DMS 273 (cell line): ENCODE measurements around the gene TCF4.

Source experiments
- DNase-seq: peaks from one replicate; lab custom pipeline; 2025; ENCODE audit not compliant: unreplicated experiment; lab: John Stamatoyannopoulos, UW

The TCF4 gene

GRCh38 chr18:55547705-55548056, 40.3 kb downstream of the TCF4 start:
- DNase-seq = no peak

GRCh38 chr18:55546851-55547704, 40.9 kb downstream of the TCF4 start:
- no peak for DNase-seq

- DNase-seq = no peak
Measured at GRCh38 chr18:55544014-55544413, 44.0 kb downstream of the TCF4 start.

- no peak for DNase-seq
Measured at GRCh38 chr18:55543130-55543704, 44.8 kb downstream of the TCF4 start.

DNA sequence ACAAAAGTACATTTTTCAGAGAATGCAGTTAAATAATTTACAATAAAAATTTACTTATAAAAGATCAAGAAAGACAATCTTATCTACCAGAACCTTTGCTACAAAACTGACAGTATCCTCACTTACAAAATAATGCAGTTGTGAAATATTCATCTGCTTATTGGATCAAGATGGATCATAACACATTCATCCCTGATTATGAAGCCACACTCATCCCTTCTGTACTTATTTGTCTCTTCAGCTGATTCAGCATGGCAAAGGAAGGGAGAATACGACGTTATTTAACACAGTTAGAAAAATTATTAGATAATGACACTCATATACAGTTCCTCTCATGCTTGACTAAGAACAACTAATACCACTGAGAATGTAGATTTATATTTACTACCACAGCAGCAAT, 46.4 kb downstream of the TCF4 start:
- no peak for DNase-seq

GRCh38 chr18:55539240-55539639, 48.8 kb downstream of the TCF4 start:
- DNase-seq = no peak

DNA sequence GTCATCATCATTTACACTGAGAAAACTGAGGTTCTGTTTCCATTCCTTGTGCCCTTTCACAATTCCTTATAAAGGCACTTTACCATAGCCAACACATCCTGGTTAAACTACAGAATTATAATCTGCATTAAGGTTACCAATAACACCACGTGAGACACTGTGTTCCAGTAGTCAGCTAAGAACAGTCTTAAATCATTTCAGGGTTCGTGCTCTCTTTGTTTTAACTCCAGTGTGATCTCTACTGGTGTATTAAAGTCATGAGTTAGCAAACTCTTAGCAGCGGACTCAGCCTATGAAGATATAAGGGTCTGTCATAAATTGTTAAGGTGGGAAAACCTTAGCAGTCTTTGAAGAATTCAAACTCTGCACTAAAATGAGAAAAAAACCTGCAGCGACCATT, 53.0 kb downstream of the TCF4 start:
- no peak for DNase-seq

DNA sequence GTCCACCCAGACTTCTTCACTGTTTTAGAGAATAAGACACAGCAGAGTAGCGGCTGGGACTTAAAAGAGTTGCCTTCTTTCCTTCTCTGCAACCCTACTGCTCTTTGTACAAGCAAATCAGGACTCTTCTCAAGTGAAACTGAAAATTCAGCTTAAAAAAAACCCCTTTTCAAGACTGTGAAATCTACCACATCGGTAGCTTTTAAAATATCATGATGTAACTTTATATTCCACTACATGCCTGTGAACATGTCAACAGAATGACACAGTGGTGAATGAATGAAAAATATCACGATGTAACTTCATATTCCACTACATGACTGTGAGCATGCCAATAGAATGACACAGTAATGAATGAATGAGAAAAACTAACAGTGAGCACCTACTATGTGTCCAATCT, 53.4 kb downstream of the TCF4 start:
- DNase-seq = no peak

- peak; percentile 43 for DNase-seq
Measured at GRCh38 chr18:55530166-55530565, 57.8 kb downstream of the TCF4 start.

GRCh38 chr18:55529581-55529980, 58.4 kb downstream of the TCF4 start:
- DNase-seq = no peak

DNA sequence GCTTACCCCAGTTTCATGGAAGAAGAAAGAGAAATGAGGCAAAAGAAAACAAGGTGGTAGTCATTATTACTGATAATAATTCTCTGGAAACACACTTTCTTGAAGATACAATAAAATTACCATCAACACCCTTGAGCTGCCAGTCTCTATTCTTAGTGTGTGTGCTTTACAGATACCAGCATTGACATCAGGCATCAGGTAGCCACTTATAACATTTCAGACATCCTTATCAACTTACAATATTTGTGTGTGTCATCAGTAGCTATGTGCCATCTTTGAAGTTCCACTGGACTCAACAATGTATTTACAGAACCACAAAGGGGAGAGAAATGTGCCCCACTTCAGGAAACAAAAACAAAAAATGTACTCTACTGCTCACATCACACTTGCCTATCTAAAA, 62.1 kb downstream of the TCF4 start:
- DNase-seq = no peak

DNA sequence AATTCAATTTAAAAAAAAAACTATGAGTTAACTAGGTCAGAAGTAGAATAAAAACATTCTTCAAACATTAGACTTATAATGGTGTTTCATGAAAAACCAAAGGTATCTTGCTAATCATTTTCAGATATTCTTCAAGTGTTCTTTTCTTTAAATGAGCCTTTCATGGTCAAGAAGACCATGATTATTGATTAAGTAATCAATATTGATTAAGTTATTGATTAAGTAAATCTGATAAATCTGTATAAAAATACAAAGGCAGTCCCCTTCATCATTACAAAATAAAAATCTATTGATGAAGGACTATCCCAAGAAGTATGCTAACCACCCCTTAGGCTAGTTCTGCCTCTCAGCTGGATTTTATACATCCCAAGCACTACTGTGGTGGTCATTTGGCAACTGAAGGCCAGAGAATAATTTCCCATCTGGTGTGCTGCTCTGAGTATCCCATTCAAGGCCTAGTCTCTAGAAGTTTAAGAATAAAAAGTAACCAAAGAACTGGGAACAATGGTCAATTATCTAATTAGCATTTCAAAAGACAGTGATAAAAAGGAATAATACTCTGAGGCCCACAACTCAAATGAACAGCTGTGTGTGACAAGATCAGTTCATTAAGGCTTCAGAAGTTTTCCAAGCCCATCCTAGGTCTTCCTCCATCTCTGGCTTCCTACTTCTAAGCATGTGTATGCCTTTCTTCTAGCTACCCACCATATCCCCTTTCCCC, 63.5 kb downstream of the TCF4 start:
- no peak for DNase-seq

GRCh38 chr18:55523001-55523400, 65.0 kb downstream of the TCF4 start:
- no peak for DNase-seq

GRCh38 chr18:55522011-55522410, 66.0 kb downstream of the TCF4 start:
- peak; percentile 60 for DNase-seq

- DNase-seq = no peak
Measured at GRCh38 chr18:55517055-55517454, 70.9 kb downstream of the TCF4 start.

DNA sequence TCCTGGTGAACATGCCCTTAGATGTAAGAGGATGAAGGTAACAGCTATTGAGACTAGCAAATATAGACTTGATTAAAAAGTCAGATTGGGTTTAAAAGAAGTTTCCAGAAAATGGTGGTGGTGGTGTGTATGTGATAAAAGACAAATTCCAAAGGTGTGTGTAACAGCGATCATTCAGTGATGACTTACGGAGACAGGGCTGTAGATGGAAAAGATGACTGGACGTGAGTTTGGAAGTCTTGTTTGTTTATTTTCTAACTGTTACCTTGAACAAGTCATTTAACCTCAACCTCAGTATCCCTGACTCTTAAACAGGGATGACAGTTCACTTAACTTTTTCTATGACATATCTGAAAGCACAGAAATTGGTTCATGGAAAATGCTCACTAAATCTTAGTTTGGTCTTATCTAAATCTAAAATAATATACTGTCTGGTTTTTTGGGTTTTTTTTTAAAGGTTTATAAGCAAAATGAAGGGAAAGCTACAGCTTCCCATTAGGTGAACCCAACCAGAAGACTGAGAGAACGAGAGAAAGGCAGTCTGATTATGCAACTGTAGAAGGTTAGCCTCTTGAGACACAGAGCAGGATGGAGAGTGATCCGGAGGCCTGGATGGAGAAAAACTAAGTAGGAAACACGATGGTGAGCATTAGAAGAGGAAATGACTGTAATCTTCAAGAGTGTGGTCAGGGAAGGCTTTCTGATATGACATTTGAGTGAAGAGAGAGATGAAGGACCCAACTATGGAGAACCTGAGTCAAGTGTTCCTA, 71.9 kb downstream of the TCF4 start:
- DNase-seq = no peak

- DNase-seq = no peak
Measured at GRCh38 chr18:55515214-55515613, 72.8 kb downstream of the TCF4 start.

DNA sequence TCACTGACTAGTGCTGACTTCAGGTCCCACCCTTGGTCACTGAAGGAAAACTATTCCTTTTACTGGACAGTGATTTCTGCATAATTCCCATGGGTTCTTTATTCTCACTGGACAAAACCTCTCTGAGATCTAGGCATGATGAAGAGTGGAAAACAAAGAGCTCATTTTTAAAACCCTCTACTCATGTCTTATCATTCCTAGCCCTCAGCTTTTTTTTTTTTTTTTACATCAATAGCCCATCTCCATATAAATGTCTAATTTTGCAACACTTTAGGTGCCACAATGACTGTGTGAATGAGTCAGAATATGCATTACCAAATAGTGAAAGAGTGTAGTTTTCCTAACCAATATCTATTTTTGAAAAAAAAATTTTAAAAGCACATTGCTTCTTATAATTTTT, 74.8 kb downstream of the TCF4 start:
- no peak for DNase-seq

GRCh38 chr18:55511277-55511676, 76.7 kb downstream of the TCF4 start:
- DNase-seq = no peak

DNA sequence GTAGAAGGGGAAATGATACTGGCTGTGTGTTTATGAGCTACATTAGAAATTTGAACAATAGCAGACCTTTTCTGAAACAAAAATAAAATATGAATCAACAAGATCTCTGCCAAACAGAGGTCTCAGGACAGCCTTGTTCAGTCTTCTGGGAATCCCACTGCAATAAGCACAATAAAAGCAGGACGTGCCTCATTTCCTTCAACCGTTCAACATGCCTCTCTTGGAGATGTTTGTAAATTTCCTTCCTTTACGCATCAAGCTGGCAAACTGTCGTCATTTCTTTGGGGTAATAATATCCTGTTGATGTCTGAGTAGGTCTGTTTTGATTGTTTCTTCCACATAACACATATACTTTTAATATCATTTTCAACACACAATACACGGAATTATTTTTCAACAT, 77.2 kb downstream of the TCF4 start:
- DNase-seq = peak; percentile 44

DNA sequence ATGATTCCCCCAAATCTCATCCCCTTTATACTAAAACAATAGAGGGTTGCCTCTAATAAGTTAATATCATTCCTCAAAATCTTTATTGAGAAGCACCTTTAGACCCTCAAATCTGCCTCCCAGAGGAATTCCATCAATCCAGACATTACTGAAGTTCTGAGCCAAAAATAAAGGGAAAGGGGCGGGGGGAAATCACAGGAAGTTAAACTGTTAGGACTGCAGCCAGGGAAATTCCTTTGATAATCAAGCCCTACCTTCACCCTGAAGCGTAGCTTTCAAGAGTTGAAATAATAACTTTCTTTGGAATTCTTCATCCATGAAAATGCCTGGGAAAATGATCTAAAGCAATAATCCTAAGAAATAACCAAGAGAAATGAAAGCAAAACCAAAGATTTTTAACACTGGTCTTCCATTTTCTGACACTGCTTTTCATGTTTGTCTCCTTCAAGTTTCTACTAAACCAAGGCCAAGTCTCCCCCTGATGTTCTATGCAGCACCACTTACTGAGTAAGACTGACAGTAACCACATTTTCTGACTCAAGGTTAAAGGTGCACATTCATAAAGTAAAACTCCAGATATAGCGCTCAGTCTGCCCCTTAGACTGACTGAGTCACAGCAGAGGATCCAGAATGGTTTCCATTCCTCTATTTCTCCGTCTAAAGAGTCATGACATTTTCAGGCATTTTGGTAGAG, 78.2 kb downstream of the TCF4 start:
- DNase-seq = peak; percentile 41
